MCF 10A (cell line): ENCODE results near the gene SVOP. TPM values are rescaled to one million over a fixed set of nuclear protein-coding genes. Genes with fewer than 3 reads are reported as not detected.

Experiments
- BruUV-seq: library from RNA; stranded (reverse); fragments of 400-500 nt; replicated peaks from 2 replicates; lab custom pipeline; 2021; lab: Mats Ljungman, UMichigan
- CTCF ChIA-PET: fragments of 300-600 bp; sonication (Branson Sonifier 250); formaldehyde crosslinking; extraction: SDS; loops from one replicate; lab custom pipeline; 2021; ENCODE audit warnings: antibody characterized with exemption, inconsistent platforms; lab: Yijun Ruan, JAX
- POLR2A ChIA-PET: fragments of 300-600, 350-650 bp; sonication (Branson Sonifier 250); formaldehyde crosslinking; extraction: SDS; loops from one replicate; lab custom pipeline; 2020; ENCODE audit warnings: antibody characterized with exemption, inconsistent platforms; lab: Yijun Ruan, JAX
- DNase-seq: peaks from one replicate; pipeline ENCODE4 v3.0.0-alpha.2; 2018; ENCODE audit not compliant: unreplicated experiment
- H3K27ac Mint-ChIP-seq: one replicate; pipeline ENCODE4 v1.8.0; 2022; ENCODE audit warnings: mild to moderate bottlenecking, low read depth, mixed read lengths; ENCODE audit not compliant: unreplicated experiment
- H3K27me3 Mint-ChIP-seq: one replicate; pipeline ENCODE4 v1.8.0; 2022; ENCODE audit warnings: mixed read lengths; ENCODE audit not compliant: insufficient read depth, unreplicated experiment
- H3K36me3 Mint-ChIP-seq: one replicate; pipeline ENCODE4 v1.8.0; 2022; ENCODE audit warnings: mild to moderate bottlenecking, moderate library complexity, mixed read lengths; ENCODE audit not compliant: insufficient read depth, unreplicated experiment
- H3K4me1 Mint-ChIP-seq: one replicate; pipeline ENCODE4 v1.8.0; 2022; ENCODE audit warnings: mixed read lengths; ENCODE audit not compliant: insufficient read depth, unreplicated experiment
- H3K4me3 Mint-ChIP-seq: one replicate; pipeline ENCODE4 v1.8.0; 2022; ENCODE audit warnings: mild to moderate bottlenecking, moderate library complexity, mixed read lengths; ENCODE audit not compliant: unreplicated experiment
- H3K9me3 Mint-ChIP-seq: one replicate; pipeline ENCODE4 v1.8.0; 2022; ENCODE audit warnings: mixed read lengths; ENCODE audit not compliant: unreplicated experiment
- CTCF ChIP-seq: fragments of 200-600 bp; IDR thresholded peaks from one replicate; pipeline ENCODE4 v1.8.0; 2022; ENCODE audit warnings: antibody characterized with exemption, mild to moderate bottlenecking; ENCODE audit not compliant: unreplicated experiment
- intact Hi-C: fragments of 100-400 bp; cut with micrococcal nuclease; formaldehyde crosslinking; loops from 2 replicates; pipeline ENCODE4 v1.14.1; 2022
- total RNA-seq: library from RNA; stranded (reverse); gene quantifications from 2 replicates; pipeline ENCODE4 v1.2.3, GENCODE V29; 2022

The SVOP gene
- total RNA-seq, 1 experiment from 2014 or later: not detected

- no TSS peak for BruUV-seq
- H3K36me3 Mint-ChIP-seq: no peaks in the 10 kb centered on the region
- peaks cover 15% of the 10 kb centered on the region for H3K9me3 Mint-ChIP-seq
- no peak overlapping the region for H3K27ac Mint-ChIP-seq
- intact Hi-C loops: no loop called here
- POLR2A ChIA-PET: no interaction called here
- H3K4me1 Mint-ChIP-seq: peaks cover 14% of the 10 kb centered on the region
- H3K27me3 Mint-ChIP-seq: no peaks in the 10 kb centered on the region
- CTCF ChIA-PET: interaction anchor here (0.6 to 3.3 kb wide), 5 partner anchors 67 to 1263 kb away, joined by 3 to 30 read pairs (median 5); partner anchors contain the start of genes PWP1 and SART3
- TF ChIP-seq CTCF: no peak
- H3K4me3 Mint-ChIP-seq: no peak overlapping the region
- no peak for DNase-seq
Observed at GRCh38 chr12:108948367-108948766, 72.5 kb downstream of the SVOP start.

- no peak for DNase-seq
- Mint-ChIP-seq H3K27ac (no peak overlapping the region), H3K9me3 (peaks cover 15% of the 10 kb centered on the region), H3K4me3 (no peak overlapping the region), H3K4me1 (peaks cover 14% of the 10 kb centered on the region), H3K36me3 (no peaks in the 10 kb centered on the region), H3K27me3 (no peaks in the 10 kb centered on the region)
- intact Hi-C loops: no loop called here
- BruUV-seq: no TSS peak
- ChIA-PET CTCF (no interaction called here), POLR2A (no interaction called here)
- TF ChIP-seq CTCF: no peak
Observed at GRCh38 chr12:108947097-108947496, 73.8 kb downstream of the SVOP start.

GRCh38 chr12:108940138-108940537 is 80.7 kb downstream of the SVOP start:
- Mint-ChIP-seq H3K27me3 (peaks cover 25% of the 10 kb centered on the region), H3K27ac (no peak overlapping the region), H3K4me3 (no peak overlapping the region), H3K4me1 (no peaks in the 10 kb centered on the region), H3K9me3 (no peaks in the 10 kb centered on the region), H3K36me3 (no peaks in the 10 kb centered on the region)
- ChIA-PET CTCF (interaction anchor here (0.7 to 0.9 kb wide), 2 partner anchors 11 to 91 kb away, joined by 3 read pairs; no protein-coding TSS in a partner anchor), POLR2A (interaction anchor here (1.8 kb wide), 1 partner anchor 10 kb away, joined by 5 read pairs; no protein-coding TSS in a partner anchor)
- BruUV-seq: no TSS peak
- TF ChIP-seq CTCF: no peak
- no peak for DNase-seq
- intact Hi-C loops: no loop called here

GRCh38 chr12:108939594-108939993 is 81.3 kb downstream of the SVOP start:
- ChIA-PET POLR2A (interaction anchor here (0.6 to 1.8 kb wide), 2 partner anchors 11 to 87 kb away, joined by 3 to 5 read pairs; no protein-coding TSS in a partner anchor), CTCF (interaction anchor here (0.9 kb wide), 1 partner anchor 11 kb away, joined by 3 read pairs; no protein-coding TSS in a partner anchor)
- no TSS peak for BruUV-seq
- peak; percentile 24 for DNase-seq
- no peak overlapping the region for H3K27ac Mint-ChIP-seq
- TF ChIP-seq CTCF: no peak
- peaks cover 31% of the 10 kb centered on the region for H3K27me3 Mint-ChIP-seq
- intact Hi-C loops: no loop called here
- no peak overlapping the region for H3K4me3 Mint-ChIP-seq
- no peaks in the 10 kb centered on the region for H3K4me1 Mint-ChIP-seq
- no peaks in the 10 kb centered on the region for H3K9me3 Mint-ChIP-seq
- no peaks in the 10 kb centered on the region for H3K36me3 Mint-ChIP-seq
